ENCODE data around the gene DNAJC8.

Gene DNAJC8

DNA sequence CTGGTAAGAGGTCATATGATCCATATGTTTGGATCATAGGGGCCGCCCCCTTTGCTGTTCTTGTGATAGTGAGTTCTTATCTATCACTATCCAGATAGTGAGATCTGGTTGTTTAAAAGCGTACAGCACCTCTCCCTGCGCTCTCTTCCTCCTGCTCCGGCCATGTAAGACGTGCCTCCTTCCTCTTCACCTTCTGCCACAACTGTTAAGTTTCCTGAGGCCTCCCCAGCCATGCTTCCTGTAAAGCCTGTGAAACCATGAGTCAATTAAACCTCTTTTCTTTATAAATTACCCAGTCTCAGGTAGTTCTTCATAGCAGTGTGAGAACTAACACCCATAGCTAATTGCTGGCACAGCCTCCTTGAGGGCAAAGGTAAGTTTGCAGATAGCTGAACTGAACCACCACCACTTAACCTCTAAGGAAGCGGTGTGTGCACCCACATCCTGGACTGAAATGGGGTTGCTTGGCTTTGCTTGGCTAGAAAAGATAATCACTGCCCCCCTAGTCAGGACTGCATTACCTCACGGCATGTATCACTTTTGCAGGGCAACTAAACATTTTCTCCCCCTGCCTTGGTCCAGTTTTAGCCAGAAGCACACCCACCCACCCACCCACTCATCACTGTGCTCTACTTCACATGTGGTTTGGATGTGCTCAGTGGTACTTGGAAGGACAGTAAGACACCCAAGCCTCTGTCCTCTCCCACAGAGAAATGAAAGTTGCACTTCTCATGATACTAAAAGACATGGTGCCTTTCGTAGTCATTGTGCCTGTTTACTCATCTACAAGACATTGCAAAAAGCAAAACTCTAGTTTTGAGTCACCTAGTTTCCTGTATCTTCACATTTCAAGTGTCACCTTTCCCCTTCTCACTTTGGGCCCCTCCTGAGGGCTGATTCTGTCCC is 33.2 kb downstream of the DNAJC8 start:
- peak; percentile 41 for DNase-seq

DNA sequence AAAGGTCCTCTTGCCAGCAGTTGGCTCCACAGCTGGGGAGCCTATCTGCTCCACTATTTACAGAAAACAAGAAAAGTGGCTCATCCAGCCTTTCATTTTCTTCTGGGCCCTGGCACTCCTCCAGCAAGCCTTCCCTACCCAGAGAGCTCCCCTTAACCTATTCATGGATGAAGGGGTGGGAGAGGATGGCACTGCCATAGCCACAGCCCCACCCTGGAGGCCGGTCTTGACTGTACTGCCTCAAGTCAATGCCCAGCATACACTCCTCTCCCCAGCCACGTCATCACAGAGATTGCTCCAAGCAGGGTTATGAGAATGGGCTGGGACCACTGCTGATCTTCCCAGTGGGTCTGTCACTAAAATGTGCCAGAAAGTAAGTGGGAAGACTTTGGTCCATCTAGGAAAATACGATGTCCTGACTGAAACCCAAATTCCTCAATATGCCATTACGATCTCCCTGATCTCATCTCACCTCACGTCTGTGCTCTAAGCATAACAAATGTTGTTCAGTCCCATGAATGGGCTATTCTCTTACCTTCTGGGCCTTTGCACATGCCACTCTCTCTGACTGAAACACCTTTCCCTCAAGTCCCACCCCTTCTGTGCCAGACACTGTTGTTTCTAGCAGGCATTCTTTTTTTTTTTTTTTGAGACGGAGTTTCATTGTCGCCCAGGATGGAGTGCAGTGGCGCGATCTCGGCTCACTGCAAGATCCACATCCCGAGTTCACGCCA is 35.0 kb downstream of the DNAJC8 start:
- no peak for DNase-seq

- no peak for DNase-seq
Observed at GRCh38 chr1:28196330-28196729, 36.5 kb downstream of the DNAJC8 start.

- DNase-seq, result no peak
Observed at GRCh38 chr1:28195780-28196179, 37.0 kb downstream of the DNAJC8 start.

- DNase-seq, result no peak
Observed at GRCh38 chr1:28194326-28195035, 38.3 kb downstream of the DNAJC8 start.

DNA sequence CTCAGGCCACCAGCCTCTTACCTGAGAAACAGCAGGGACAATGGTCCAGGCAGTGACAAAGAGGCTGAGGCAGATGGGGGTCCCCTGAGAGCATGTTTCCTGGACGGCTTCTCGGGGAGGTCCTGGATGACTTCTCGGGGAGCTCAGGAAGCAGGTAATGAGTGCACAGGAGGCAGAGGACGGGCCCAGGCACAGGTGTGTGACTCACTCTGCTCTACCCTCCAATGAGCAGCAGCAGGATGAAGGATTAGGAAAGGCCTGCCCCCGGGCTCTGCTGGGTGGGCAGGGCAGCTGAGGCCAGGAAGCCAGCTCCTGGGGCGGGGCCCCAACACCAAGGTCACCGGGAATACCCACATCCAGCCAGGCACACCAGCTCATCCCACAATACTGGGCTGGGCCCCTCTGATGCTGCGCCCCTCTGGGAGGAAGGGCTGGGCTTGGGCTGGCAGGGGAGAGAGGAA is 39.1 kb downstream of the DNAJC8 start:
- no peak for DNase-seq

DNA sequence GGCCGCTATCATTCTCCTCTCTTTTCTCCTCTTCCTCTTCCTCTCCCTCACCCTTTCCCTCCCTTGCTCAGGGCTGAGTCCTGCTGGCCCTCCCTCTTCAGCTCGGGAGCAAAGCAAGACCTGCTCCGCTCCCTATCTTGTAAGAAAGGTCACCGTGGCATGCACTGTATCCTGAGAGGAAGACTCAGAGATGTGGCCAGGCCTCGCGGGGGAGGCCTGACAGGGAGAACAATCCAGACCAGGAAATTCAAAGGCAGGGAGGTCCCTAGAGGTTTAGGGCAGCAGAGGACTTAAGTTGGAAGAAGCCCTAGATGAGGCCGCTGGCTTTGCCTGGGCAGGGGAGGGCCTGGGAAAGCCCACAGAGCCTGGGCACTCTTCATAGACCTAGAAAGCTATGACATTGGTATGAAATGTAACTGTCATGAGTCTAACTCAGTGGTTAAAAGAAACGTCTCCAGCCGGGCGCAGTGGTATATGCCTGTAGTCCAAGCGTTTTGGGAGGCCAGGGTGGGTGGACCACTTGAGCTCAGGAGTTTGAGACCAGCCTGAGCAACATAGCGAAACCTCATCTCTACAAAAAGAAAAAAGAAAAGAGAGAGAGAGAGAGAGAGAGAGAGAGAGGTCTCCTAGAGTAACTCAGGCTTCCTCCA is 41.7 kb downstream of the DNAJC8 start:
- DNase-seq, result no peak

GRCh38 chr1:28190337-28190979 is 42.4 kb downstream of the DNAJC8 start:
- no peak for DNase-seq

- no peak for DNase-seq
Observed at GRCh38 chr1:28185071-28185470, 47.8 kb downstream of the DNAJC8 start.

DNA sequence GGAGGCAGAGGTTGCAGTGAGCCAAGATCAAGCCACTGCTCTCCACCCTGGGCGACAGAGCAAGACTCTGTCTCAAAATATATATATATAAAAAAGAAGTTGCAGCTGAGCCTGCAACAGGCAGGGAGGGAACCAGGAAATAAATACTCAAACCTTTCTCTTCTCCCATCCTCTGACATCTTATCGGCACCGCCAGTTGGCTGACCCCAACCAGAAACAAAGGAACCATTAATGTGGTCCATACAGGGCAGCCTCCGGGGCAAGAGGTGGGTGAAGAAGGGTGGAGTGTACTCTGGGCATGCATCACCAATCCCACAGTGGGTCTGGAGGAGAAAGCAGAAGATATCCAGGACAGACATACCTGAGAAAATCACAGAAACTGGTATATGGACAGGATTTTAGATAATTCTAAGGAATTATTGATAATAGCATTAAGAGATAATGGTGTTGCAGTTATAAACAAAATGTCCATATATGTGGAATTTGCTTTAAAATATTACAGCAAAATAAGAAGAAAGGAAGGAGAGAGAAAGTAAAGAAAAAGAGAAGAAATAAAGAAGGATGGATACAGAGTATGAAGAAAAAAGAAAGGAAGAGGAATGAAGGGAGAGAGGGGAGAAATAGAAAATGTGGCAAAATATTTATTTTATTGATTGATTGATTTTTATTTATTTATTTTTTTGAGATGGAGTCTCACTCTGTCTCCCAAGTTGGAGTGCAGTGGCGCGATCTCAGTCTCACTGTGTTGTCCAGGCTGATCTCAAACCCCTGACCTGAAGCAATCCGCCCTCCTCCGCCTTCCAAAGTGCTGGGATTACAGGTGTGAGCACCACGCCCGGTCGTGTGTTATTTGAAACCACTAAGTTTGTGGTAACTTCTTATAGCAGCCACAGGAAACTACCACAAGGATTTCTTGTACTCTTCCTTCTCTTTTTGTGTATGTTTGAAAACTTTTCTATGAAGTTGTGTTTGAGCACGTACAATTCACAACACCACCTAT is 52.2 kb downstream of the DNAJC8 start:
- DNase-seq, result no peak

DNA sequence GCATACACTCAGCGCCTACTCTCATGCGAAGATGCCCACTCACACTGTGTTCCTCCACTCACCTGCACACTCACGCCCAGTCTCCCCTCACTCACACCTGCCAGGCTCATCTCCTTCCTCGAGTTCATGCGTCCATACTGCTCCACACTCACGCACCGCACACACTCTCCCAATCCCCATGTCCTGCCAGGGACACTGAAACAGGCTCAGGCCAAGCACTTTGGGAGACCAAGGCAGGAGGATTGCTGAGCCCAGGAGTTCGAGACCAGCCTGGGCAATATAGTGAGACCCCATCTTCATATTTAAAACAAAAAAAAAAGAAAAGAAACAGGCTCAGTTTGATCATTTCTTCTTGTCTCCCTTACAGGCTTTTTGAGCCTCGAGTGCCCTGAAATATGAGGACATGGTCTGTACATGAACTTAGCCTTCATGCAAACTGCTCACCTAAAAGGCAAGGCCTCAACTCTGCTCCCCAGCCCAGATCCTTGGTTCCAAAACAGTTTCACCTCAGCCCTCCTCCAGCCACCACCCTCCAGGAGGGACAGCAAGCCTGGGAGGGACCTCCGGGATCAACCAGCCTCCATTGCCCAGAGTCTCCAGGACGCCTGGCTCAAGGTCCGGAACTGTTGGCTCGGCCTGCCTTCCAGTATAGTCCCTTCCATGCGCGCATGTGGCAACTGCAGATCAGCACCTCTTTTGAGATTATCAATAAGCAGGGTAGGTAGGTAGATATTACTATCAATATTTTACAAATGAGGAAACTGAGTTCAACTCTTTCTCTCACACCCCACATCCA is 53.9 kb downstream of the DNAJC8 start:
- no peak for DNase-seq

DNA sequence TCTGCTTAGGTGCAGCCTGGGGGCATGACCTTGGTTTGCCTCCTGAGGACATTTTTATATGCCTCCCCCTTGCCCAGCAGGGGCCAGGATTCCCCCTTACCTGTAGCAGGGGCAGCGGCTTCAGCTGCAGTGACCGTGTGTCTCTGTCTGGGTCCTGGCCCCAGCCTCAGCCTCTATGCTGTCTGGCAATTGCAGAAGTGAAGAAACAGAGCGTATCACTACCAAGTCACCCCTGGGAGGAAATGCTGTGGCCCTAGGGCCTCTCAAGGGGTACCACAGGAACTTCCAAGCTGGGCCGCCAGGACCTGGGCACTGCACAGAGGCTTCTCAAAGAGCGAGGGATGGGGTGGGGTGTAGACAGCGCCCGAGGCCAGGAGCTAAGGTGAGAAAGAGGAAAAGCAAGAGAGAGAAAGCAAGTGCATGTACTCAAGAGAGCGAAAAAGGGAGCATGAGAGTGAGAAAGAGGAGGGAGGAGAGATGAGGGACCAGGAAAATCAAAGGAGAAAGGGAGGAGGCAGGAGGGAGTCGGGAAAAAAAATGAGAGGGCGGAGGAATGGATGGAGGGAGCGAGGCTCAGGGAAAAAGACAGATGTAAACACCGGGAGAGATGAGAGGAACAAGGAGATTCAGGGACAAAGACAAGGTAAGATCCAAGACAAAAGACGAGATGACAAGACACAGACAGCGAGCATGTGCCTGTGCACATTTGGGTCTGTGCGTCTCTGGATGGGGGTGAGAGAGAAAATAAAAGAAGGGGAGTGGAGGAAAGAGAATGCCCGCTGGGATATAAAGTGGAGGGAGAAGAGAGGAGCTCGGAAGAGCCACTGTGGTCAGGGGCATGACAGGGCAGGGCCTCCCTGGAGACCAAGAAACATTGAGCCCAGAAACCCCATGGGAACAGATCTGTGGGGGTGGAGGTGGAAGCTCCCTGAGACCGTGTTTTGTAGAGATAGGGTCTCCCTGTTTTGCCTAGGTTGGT is 56.0 kb downstream of the DNAJC8 start, which contains the start of gene PTAFR:
Gene PTAFR (minus strand): TSS at position 199 of the 979 bp plus-strand sequence. CDS start 25,669 bp downstream, outside the sequence.
- peak; percentile 69 for DNase-seq

- DNase-seq, result no peak
Observed at GRCh38 chr1:28175955-28176485, 56.8 kb downstream of the DNAJC8 start.

DNA sequence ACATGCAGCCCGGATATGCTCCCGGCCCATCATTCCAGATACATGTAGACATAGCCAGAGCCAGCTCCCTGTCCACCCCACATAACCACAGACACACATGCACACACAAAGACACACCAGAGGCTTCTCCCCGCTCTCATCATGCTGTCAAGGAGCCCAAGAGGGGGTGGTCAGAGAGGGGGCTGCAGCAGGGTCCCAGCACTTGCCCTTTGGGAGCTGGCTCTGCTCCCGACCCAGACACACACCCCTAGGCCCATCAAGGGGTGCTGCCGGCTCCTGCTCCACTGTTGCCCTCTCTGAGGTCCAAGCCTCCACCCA is 58.9 kb downstream of the DNAJC8 start:
- DNase-seq, result no peak

DNA sequence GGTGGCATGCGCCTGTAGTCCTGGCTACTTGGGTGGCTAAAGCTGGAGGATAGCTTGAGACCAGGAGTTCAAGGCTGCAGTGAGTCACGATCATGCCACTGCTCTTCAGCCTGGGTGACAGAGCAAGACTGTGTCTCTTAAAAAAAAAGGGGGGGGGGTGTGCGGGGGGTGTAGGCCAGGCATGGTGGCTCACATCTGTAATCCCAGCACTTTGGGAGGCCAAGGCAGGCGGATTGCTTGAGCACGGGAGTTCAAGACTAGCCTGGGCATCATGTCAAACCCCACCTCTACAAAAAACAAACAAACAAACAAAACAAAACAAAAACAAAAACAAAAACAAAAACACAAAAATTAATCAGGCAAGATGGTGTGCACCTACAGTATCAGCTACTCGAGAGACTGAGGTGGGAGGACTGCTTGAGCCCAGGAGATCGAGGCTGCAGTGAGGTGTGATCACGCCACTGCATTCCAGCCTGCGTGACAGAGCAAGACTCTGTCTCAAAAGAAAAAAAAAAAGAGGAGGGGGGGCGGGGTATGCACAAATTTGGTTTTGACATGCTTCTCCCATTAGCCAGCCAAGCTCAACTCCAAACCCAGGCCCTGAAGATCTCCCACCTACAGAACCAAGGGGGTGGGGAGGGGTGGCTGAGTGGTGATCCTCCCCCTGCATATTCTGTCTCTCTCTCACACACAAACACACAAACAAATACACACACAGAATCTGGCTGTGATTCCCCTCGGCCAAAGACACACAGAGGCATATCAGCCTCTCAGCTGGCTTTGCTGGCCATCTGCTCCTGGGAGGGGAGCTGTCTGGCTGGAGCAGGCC is 59.5 kb downstream of the DNAJC8 start:
- no peak for DNase-seq

DNA sequence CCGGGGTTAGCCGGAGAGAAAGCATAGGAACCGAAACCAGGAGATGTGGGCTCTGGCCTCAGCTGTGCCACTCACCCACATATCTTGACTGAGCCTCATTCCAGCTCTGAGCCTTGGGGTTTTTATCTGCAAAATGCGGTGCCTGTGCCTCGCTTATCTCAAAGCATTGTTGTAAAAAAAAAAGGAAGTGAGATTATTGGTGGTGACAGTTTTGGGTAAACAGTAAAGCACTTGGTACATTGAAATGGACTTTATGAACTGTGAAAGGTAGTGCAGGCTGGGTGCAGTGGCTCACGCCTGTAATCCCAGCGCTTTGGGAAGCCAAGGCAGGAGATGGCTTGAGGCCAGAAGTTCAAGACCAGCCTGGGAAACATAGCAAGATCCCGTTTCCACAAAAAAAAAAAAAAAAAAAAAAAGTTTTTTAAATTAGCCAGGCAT is 60.1 kb downstream of the DNAJC8 start:
- DNase-seq, result peak; percentile 97

GRCh38 chr1:28171246-28171645 is 61.6 kb downstream of the DNAJC8 start:
- no peak for DNase-seq
